Panc1 (cell line): ENCODE data around the gene KLF11.

Experiments
- CTCF ChIP-seq: fragments of 450-650 bp; IDR thresholded peaks from 2 replicates; pipeline ENCODE4 v1.5.1; 2017; ENCODE audit warnings: mild to moderate bottlenecking
- POLR2AphosphoS5 ChIP-seq: IDR thresholded peaks from 2 replicates; pipeline ENCODE4 v1.6.1; 2012; ENCODE audit warnings: mild to moderate bottlenecking, low read depth, low read length, moderate library complexity
- REST ChIP-seq, 2 experiments: IDR thresholded peaks; 2 replicates each; pipeline ENCODE4 v1.6.1; 2011 to 2012; ENCODE audit warnings: low read depth in 2 of 2, control low read depth in 1 of 2, low read length in 1 of 2, mild to moderate bottlenecking in 1 of 2, moderate library complexity in 1 of 2; ENCODE audit not compliant: insufficient read depth in 1 of 2
- SIN3A ChIP-seq: IDR thresholded peaks from 2 replicates; pipeline ENCODE4 v1.6.1; 2012; ENCODE audit warnings: low read depth, mild to moderate bottlenecking, low read length, moderate library complexity, borderline replicate concordance; ENCODE audit not compliant: insufficient read depth
- TCF7L2 ChIP-seq: IDR thresholded peaks from 2 replicates; pipeline ENCODE4 v1.6.1; 2011; ENCODE audit warnings: mild to moderate bottlenecking, low read depth, low read length, inconsistent platforms

GRCh38 chr2:10014418-10015190, 28.7 kb upstream of the KLF11 start:
- TF ChIP-seq CTCF (no peak), REST (IDR thresholded peaks at IDR 0.05; ENCODE audit: insufficient read depth in 1 of 2, low read depth in 2 of 2, low read length in 1 of 2) (no peak), SIN3A (no peak), TCF7L2 (no peak), POLR2AphosphoS5 (no peak)
